K562 treated with DMSO at 1 percent for 48 hours (cell line): Measurements from ENCODE around the gene POGLUT2. TPM values are rescaled to one million over a fixed set of nuclear protein-coding genes. Genes with fewer than 3 reads are reported as not detected.

ENCODE experiments used
- total RNA-seq: library from RNA; unstranded; fragments of 300-600 nt; gene quantifications from 2 replicates; pipeline ENCODE4 v1.2.3, GENCODE V29; 2022; ENCODE audit warnings: low replicate concordance; ENCODE audit errors: extremely low read depth

Gene POGLUT2
- total RNA-seq, result not detected in 2 replicates

DNA sequence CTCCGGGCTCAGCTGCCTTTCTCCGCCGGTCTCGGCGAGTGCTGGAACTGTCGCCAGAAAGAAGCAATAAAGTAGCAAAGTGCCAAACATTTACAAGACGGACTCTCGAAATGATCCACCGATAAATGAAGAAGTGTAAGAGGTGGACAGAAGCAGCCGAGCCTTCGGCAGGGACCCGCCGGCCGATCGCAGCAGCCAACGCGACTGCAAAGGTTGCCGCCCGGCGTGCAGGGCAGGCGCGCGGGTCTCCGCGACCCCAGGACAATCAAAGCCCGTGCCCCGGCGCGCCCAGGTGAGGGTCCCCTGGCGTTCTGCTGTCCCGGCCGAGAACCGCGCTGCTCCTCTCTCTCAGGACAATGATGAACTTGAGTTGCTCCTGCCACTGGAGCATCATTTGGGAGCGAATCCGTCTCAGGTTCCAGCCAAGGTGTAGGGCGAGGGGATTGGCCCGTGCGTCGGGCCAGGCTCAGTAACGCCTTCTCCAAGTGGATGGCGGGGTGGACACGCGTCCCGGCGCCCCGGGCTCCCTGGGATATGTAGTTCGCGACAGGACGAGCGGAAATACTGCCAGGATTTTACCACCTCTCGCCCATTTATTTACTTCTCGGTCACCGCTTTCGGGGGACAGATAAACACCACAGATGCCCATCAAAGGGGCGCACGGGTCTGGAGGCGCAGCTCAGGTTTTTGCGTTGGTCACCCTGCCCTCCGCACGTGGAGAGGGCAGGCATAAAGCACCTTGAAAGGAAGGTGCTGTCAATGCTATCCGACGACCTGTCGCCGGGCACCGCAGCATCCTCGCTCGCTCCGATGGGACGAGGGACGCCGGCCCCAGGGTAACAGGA, at the start of gene POGLUT2, which contains the start of gene BIVM:
TSS of gene POGLUT2 (minus strand) at position 396 of the 845 bp plus-strand sequence. CDS start at position 90, 306 bp downstream.
TSS of gene BIVM (plus strand) at position 539 of the 845 bp plus-strand sequence. CDS start 8,149 bp downstream, outside the sequence.

GRCh38 chr13:102845630-102846260, 47.0 kb upstream of the POGLUT2 start, which contains the start of gene ERCC5:
ERCC5 (plus strand) TSS chr13:102846032; CDS start chr13:102846267, 235 bp downstream.

DNA sequence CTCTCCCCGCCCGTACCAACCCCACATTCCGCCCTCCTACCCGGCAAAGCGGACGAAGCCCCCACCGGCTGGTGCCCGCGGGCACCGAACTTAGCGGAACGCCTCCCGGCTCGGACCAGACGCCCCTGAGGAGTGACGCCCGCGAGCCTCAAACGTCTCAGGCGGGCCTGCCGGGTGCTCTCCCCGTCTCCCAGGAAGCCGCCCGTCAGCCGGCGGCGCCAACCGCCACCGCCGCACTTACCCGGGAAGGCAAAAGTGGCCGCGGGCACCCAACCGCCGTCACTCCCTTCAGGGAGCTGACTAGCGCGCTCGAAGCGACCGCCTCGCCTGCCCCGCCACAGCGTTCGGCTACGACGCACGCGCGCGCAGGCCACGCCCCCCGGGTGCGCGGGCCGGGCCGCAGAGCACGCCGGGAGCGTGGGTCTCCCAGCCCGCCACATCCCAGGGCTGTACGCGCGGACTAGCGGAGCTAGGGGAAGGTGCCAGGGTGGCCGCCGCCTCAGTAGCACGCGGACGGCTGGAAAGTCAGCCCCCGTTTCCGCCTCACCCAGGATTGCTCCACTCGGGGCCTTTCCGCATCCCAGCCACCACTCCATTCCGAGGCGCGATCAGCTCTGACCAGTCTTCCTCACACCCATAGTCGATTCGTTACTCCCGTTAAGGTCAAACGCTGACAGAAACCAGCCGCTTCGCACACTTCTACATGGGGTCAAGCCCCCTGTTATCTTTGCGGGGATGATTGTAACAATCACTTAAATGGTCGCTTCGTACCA, 25.1 kb downstream of the POGLUT2 start, which contains the start of gene TEX30:
TSS of gene TEX30 (minus strand) at position 346 of the 773 bp plus-strand sequence. CDS start 3,760 bp downstream, outside the sequence.

Other genes with a start within 250 kb of the POGLUT2 start
- gene TPP2, start 202.0 kb downstream of the POGLUT2 start, total RNA-seq, result not detected in 2 replicates
- not detected in 2 replicates for gene METTL21C, start 103.9 kb downstream of the POGLUT2 start, total RNA-seq
- not detected in 2 replicates for gene TEX30, start 25.2 kb downstream of the POGLUT2 start, total RNA-seq
- not detected in 2 replicates for gene BIVM, start 143 bp upstream of the POGLUT2 start, total RNA-seq
- not detected in 2 replicates for gene ERCC5, start 47.1 kb upstream of the POGLUT2 start, total RNA-seq